Mesenchymal stem cell (in vitro differentiated cells and primary cell): ENCODE data around the gene NRG4.
A peak's percentile ranks its signal among the peaks of the same experiment; 100 is the strongest.

ENCODE experiments used
- DNase-seq: peaks from one replicate; pipeline ENCODE4 v3.0.0-alpha.2; 2013
- H2AFZ ChIP-seq: one replicate; pipeline ENCODE4 v1.6.1; 2013; ENCODE audit warnings: low read depth, mild to moderate bottlenecking, control low read depth, inconsistent platforms, low read length, moderate library complexity
- H2AK5ac ChIP-seq: 2 replicates; pipeline ENCODE4 v1.6.1; 2013; ENCODE audit warnings: low read length, moderate library complexity, mild to moderate bottlenecking, inconsistent platforms; ENCODE audit not compliant: severe bottlenecking
- H2BK120ac ChIP-seq: one replicate; pipeline ENCODE4 v1.6.1; 2013; ENCODE audit warnings: low read depth, mild to moderate bottlenecking, inconsistent platforms, low read length, moderate library complexity
- H2BK12ac ChIP-seq, 2 experiments: one replicate each; pipeline ENCODE4 v1.6.1; 2013; ENCODE audit warnings: inconsistent platforms in 2 of 2, low read length in 2 of 2, mild to moderate bottlenecking in 2 of 2, moderate library complexity in 2 of 2, control low read depth in 1 of 2
- H2BK15ac ChIP-seq: one replicate; pipeline ENCODE4 v1.6.1; 2013; ENCODE audit warnings: mild to moderate bottlenecking, low read depth, inconsistent platforms; ENCODE audit not compliant: poor library complexity, severe bottlenecking
- H2BK5ac ChIP-seq: 2 replicates; pipeline ENCODE4 v1.6.1; 2013; ENCODE audit warnings: low read depth, mild to moderate bottlenecking, low read length, control low read depth, inconsistent platforms; ENCODE audit not compliant: poor library complexity, severe bottlenecking
- H3K14ac ChIP-seq, 2 experiments: one replicate each; pipeline ENCODE4 v1.6.1; 2013; ENCODE audit warnings: inconsistent platforms in 2 of 2, low read length in 2 of 2, control low read depth in 1 of 2, mild to moderate bottlenecking in 1 of 2, moderate library complexity in 1 of 2
- H3K18ac ChIP-seq, 2 experiments: one replicate each; pipeline ENCODE4 v1.6.1; 2013; ENCODE audit warnings: inconsistent platforms in 2 of 2, low read length in 2 of 2, control low read depth in 1 of 2, low read depth in 1 of 2, mild to moderate bottlenecking in 1 of 2
- H3K23ac ChIP-seq, 2 experiments: one replicate each; pipeline ENCODE4 v1.6.1; 2013; ENCODE audit warnings: inconsistent platforms in 2 of 2, low read length in 2 of 2, mild to moderate bottlenecking in 2 of 2, moderate library complexity in 2 of 2, control low read depth in 1 of 2
- H3K27ac ChIP-seq: 2 replicates; pipeline ENCODE4 v1.5.1; 2013; ENCODE audit warnings: mild to moderate bottlenecking, moderate library complexity, low read length, control low read depth, inconsistent platforms; ENCODE audit not compliant: poor library complexity, severe bottlenecking
- H3K27me3 ChIP-seq, 2 experiments: 2 replicates each; pipeline versions ENCODE4 v1.6.1 to v1.7.0; 2013; ENCODE audit warnings: low read length in 2 of 2, mild to moderate bottlenecking in 2 of 2, moderate library complexity in 2 of 2, control low read depth in 1 of 2, inconsistent platforms in 1 of 2; ENCODE audit not compliant: control insufficient read depth in 1 of 2, insufficient read depth in 1 of 2
- H3K36me3 ChIP-seq, 2 experiments: 2 replicates each; pipeline versions ENCODE4 v1.6.1 to v1.7.0; 2013; ENCODE audit warnings: low read length in 2 of 2, control low read depth in 1 of 2, inconsistent platforms in 1 of 2, low read depth in 1 of 2, mild to moderate bottlenecking in 1 of 2; ENCODE audit not compliant: insufficient read depth in 2 of 2, control insufficient read depth in 1 of 2
- H3K4ac ChIP-seq, 2 experiments: one replicate each; pipeline ENCODE4 v1.6.1; 2013; ENCODE audit warnings: inconsistent platforms in 2 of 2, low read length in 2 of 2, mild to moderate bottlenecking in 2 of 2, moderate library complexity in 2 of 2, control low read depth in 1 of 2, low read depth in 1 of 2
- H3K4me1 ChIP-seq: 2 replicates; pipeline ENCODE4 v1.6.1; 2013; ENCODE audit warnings: low read depth, low read length, control low read depth; ENCODE audit not compliant: control insufficient read depth, insufficient read depth
- H3K4me2 ChIP-seq: 2 replicates; pipeline ENCODE4 v1.6.1; 2013; ENCODE audit warnings: low read length, mild to moderate bottlenecking, inconsistent platforms; ENCODE audit not compliant: poor library complexity, severe bottlenecking
- H3K4me3 ChIP-seq, 2 experiments: 2 replicates each; pipeline versions ENCODE4 v1.5.1 to v1.7.0; 2013; ENCODE audit warnings: low read length in 2 of 2, mild to moderate bottlenecking in 2 of 2, control low read depth in 1 of 2, low read depth in 1 of 2; ENCODE audit not compliant: insufficient read depth in 1 of 2
- H3K79me1 ChIP-seq: replicated peaks from 2 replicates; pipeline ENCODE4 v1.6.1; 2013; ENCODE audit warnings: mild to moderate bottlenecking, control low read depth, low read length, inconsistent platforms; ENCODE audit not compliant: poor library complexity, severe bottlenecking
- H3K9ac ChIP-seq: 2 replicates; pipeline ENCODE4 v1.7.0; 2013; ENCODE audit warnings: mild to moderate bottlenecking, low read length, moderate library complexity
- H3K9me3 ChIP-seq: 2 replicates; pipeline ENCODE4 v1.7.0; 2013; ENCODE audit warnings: mild to moderate bottlenecking, low read length; ENCODE audit not compliant: control insufficient read depth
- H4K8ac ChIP-seq: one replicate; pipeline ENCODE4 v1.6.1; 2013; ENCODE audit warnings: inconsistent platforms, mild to moderate bottlenecking, low read length, moderate library complexity
- H4K91ac ChIP-seq: one replicate; pipeline ENCODE4 v1.6.1; 2013; ENCODE audit warnings: mild to moderate bottlenecking, low read length, inconsistent platforms
- WGBS: methylation state at CpG from one replicate; pipeline ENCODE4 v1.1.7; 2013; ENCODE audit warnings: mixed read lengths; 5-methylcytosine and 5-hydroxymethylcytosine counted together

The NRG4 gene

DNA sequence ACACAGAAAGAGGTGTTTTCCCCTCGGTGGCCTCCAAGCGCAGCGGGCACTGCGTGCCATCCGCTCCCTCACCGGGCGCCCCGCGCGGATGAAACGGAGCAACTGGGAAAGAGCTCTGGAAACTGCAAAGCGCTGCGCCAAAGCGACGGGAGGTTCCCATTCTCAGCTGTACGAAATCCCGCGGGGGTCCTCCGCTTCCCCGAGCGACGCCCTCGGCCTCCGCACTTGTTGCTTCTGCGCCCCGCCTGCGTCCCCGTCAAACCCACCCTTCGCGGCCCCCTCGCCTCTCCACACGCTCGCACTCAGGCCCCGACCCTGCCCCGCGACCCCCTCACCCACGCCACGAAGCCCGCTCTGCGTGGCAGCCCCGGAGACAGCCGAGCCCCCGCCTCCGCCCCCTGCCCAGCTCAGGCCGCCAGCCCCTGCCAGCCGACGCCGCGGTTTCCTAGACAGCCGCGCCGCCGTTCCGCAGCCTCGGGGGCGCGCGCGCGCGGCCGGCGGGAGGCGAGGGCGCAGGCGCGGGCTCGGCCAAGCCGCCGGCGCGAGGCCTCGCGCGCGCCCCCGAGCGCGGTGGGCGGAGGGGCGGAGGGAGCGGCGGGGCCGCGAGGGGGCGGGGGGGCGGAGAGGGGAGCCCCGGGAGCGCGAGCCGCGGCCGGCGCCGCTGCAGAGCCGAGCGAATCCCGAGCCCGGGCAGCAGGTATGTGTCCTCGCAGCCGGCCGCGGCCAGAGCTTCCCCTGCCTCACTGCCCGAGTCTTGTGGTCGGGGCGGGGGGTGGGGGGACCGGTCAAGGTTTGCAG is 47.3 kb upstream of the NRG4 start, which contains the start of gene TMEM266:
TMEM266 (plus strand) TSS at position 666 of the 798 bp plus-strand sequence. CDS start 74,279 bp downstream, outside the sequence.
- no peak within 1 kb of the TSS for H2BK5ac ChIP-seq
- no peak within 1 kb of the TSS for H2BK15ac ChIP-seq
- no peaks in the 10 kb centered on the region for H3K36me3 ChIP-seq
- H2BK12ac ChIP-seq: no peak within 1 kb of the TSS
- peak within 1 kb of the TSS in 1 of 2 experiments; percentile 70 for H3K14ac ChIP-seq
- H2BK120ac ChIP-seq: peak within 1 kb of the TSS; percentile 49
- peak; percentile 44 for DNase-seq
- no peaks in the 10 kb centered on the region for H3K79me1 ChIP-seq
- no peaks in the 10 kb centered on the region for H3K9me3 ChIP-seq
- H3K4me1 ChIP-seq: peaks cover 9% of the 10 kb centered on the region
- peaks cover 61 to 81% of the 10 kb centered on the region in 2 experiments for H3K27me3 ChIP-seq
- H3K9ac ChIP-seq: peak within 1 kb of the TSS; percentile 45
- H3K4me2 ChIP-seq: peak within 1 kb of the TSS; percentile 99
- peak within 1 kb of the TSS in 1 of 2 experiments; percentile 73 for H3K18ac ChIP-seq
- no peak within 1 kb of the TSS for H3K27ac ChIP-seq
- H2AFZ ChIP-seq: peak within 1 kb of the TSS; percentile 90
- no peak within 1 kb of the TSS for H2AK5ac ChIP-seq
- peak within 1 kb of the TSS; percentile 76 to 81 for H3K4me3 ChIP-seq
- H3K4ac ChIP-seq: no peak within 1 kb of the TSS
- H4K8ac ChIP-seq: no peak within 1 kb of the TSS
- WGBS: 2% methylated on average over 52 of the region's 107 CpGs
- no peak within 1 kb of the TSS for H4K91ac ChIP-seq
- peak within 1 kb of the TSS in 1 of 2 experiments; percentile 89 for H3K23ac ChIP-seq

DNA sequence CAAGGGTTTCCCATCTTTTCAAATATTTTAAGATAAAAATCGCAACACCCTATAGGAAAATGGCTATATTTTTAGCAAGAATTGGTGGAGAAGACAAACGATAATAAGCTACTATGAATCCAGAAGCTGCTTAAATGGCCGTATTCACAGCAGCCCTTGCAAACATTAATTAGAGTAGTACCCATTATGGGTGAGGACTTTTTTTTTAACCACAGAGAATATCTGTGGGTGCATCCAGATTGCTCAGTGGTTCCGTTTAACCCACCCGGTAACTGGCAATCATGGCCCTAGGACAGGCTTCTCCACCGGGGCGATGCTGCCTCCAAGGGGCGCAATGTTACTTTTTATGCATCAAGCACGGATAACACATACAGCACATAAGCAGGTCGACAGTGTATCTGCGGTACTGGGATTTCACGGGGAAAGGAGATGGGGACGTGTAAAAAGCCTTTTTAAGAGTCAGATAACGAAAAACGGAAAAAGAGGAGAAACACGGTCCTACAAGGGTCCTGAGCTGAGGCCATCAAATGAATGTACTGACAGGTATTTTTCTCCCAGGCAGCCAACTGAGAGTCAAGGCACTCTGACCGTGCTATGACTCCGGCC is 46.6 kb upstream of the NRG4 start:
- H3K4me1 ChIP-seq: peaks cover 9% of the 10 kb centered on the region
- 20% methylated on average over 16 of the region's 18 CpGs for WGBS

DNA sequence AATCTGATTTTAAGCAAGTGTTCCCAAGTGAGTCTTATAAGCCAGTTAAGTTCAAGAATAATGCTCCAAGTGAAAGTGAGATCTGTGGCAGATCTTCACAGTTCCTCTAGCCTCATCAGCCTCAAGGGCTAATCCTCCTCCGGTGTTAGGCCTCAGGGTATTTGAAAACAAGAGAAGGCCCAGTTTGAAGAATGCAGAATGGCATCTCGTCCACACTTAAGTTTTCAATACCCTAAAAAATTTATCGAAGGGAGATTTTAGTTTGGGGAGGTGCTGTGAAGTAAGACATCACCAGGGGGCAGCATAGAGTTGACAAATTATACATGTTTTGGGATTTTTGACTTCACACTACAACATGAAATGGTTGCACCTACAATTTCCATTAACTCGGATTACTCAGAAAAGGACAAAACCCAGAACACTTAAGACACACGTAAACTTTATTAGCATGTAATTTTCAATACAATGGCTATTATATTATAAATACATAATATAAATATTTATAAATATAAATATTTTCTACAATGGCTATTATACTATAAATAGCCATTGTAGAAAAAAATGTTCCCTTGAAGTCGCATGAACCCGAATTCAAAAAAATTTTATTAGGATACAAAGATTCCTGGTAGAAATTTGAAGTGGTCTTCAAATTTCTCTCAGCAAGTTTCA is 45.2 kb upstream of the NRG4 start:
- H3K9me3 ChIP-seq: no peaks in the 10 kb centered on the region
- no peak overlapping the region for H3K18ac ChIP-seq
- H2AK5ac ChIP-seq: no peak overlapping the region
- WGBS: no CpG with 5 or more reads among the region's 7 CpGs
- H2BK12ac ChIP-seq: no peak overlapping the region
- H3K4me1 ChIP-seq: peaks cover 9% of the 10 kb centered on the region
- no peak overlapping the region for H2AFZ ChIP-seq
- no peak overlapping the region for H4K91ac ChIP-seq
- H3K4ac ChIP-seq: no peak overlapping the region
- no peak overlapping the region for H2BK15ac ChIP-seq
- H2BK120ac ChIP-seq: no peak overlapping the region
- no peak overlapping the region for H3K27ac ChIP-seq
- peak overlapping the region in 1 of 2 experiments; percentile 66 for H3K4me3 ChIP-seq
- no peak overlapping the region for H3K23ac ChIP-seq
- no peak overlapping the region for H4K8ac ChIP-seq
- H3K27me3 ChIP-seq: peaks cover 43 to 70% of the 10 kb centered on the region in 2 experiments
- H3K36me3 ChIP-seq: no peaks in the 10 kb centered on the region
- no peak overlapping the region for H3K4me2 ChIP-seq
- DNase-seq: peak; percentile 39
- H2BK5ac ChIP-seq: no peak overlapping the region
- no peak overlapping the region for H3K14ac ChIP-seq
- peak overlapping the region; percentile 63 for H3K9ac ChIP-seq
- no peaks in the 10 kb centered on the region for H3K79me1 ChIP-seq

More for the DNA sequence above, 46.6 kb upstream of the NRG4 start:
- Histone ChIP-seq H3K27ac (no peak overlapping the region), H3K4me3 (peak overlapping the region; percentile 72 to 81), H3K9me3 (no peaks in the 10 kb centered on the region), H3K4me2 (peak overlapping the region; percentile 99), H2BK120ac (no peak overlapping the region), H3K36me3 (no peaks in the 10 kb centered on the region), H2BK15ac (no peak overlapping the region), H3K14ac (peak overlapping the region in 1 of 2 experiments; percentile 42), H4K91ac (no peak overlapping the region), H2AFZ (peak overlapping the region; percentile 86), H3K4ac (no peak overlapping the region), H2BK5ac (no peak overlapping the region), H3K79me1 (no peaks in the 10 kb centered on the region), H3K9ac (peak overlapping the region; percentile 45), H4K8ac (no peak overlapping the region), H3K27me3 (peaks cover 54 to 80% of the 10 kb centered on the region in 2 experiments), H2BK12ac (no peak overlapping the region), H3K18ac (no peak overlapping the region), H3K23ac (no peak overlapping the region), H2AK5ac (no peak overlapping the region)
- DNase-seq: no peak

DNA sequence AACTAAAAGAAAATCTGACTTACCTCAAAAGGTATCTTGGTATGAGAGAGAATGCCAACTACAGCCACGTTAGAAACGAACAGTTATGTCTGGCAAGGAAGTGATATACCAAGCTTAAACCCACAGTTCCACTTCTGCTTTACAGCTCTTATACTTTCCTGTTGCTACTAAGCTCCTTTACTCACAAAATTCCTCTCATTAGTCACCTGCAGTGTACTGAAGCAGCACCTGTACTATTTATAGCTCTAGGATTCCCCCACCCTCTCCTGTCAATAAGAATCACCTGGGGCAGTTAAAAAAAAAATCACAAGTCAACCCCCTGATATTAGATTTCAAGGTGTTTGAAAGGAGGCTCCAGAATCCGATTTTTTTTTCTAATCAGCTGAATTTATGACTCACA is 44.7 kb upstream of the NRG4 start:
- no peaks in the 10 kb centered on the region for H3K9me3 ChIP-seq
- no peak overlapping the region for H2BK15ac ChIP-seq
- H3K27ac ChIP-seq: no peak overlapping the region
- no peak overlapping the region for H3K18ac ChIP-seq
- peak overlapping the region in 1 of 2 experiments; percentile 66 for H3K4me3 ChIP-seq
- no peaks in the 10 kb centered on the region for H3K36me3 ChIP-seq
- H4K91ac ChIP-seq: no peak overlapping the region
- DNase-seq: no peak
- H2BK5ac ChIP-seq: no peak overlapping the region
- H3K79me1 ChIP-seq: no peaks in the 10 kb centered on the region
- no peak overlapping the region for H3K4ac ChIP-seq
- H2BK12ac ChIP-seq: no peak overlapping the region
- peaks cover 9% of the 10 kb centered on the region for H3K4me1 ChIP-seq
- H3K14ac ChIP-seq: no peak overlapping the region
- H4K8ac ChIP-seq: no peak overlapping the region
- H2AK5ac ChIP-seq: no peak overlapping the region
- H3K9ac ChIP-seq: peak overlapping the region; percentile 63
- H2AFZ ChIP-seq: no peak overlapping the region
- 63% methylated on average over 3 of the region's 3 CpGs for WGBS
- no peak overlapping the region for H3K4me2 ChIP-seq
- peaks cover 40 to 68% of the 10 kb centered on the region in 2 experiments for H3K27me3 ChIP-seq
- no peak overlapping the region for H2BK120ac ChIP-seq
- H3K23ac ChIP-seq: no peak overlapping the region
